Colonic mucosa (tissue), 4 donors: Measurements from ENCODE around the gene ATPAF1. TPM values are rescaled to one million over a fixed set of nuclear protein-coding genes. Genes with fewer than 3 reads are reported as not detected.
"Not testable (repeated sequence)": the region's sequence is repeated elsewhere in the genome, so short reads cannot be mapped to it uniquely, and the experiment has no call there.

Experiments used
- DNase-seq: peaks from one replicate; pipeline ENCODE4 v3.0.0-alpha.2; 2020
- H3K27ac ChIP-seq: fragments of 200-600 bp; one replicate; pipeline ENCODE4 v1.8.0; 2021
- H3K27me3 ChIP-seq: fragments of 200-600 bp; one replicate; pipeline ENCODE4 v1.8.0; 2021
- H3K36me3 ChIP-seq: fragments of 200-600 bp; one replicate; pipeline ENCODE4 v1.8.0; 2021
- H3K4me1 ChIP-seq: fragments of 200-600 bp; one replicate; pipeline ENCODE4 v1.8.0; 2021; ENCODE audit warnings: mild to moderate bottlenecking
- H3K4me3 ChIP-seq: fragments of 200-600 bp; one replicate; pipeline ENCODE4 v1.8.0; 2021
- H3K9ac ChIP-seq, 2 donors: one replicate each; pipeline ENCODE4 v1.7.0; 2013; ENCODE audit warnings: control low read depth in 2 of 2, low read depth in 2 of 2, low read length in 2 of 2
- H3K9me3 ChIP-seq: fragments of 200-600 bp; one replicate; pipeline ENCODE4 v1.8.0; 2021
- CTCF ChIP-seq: fragments of 200-600 bp; IDR thresholded peaks from one replicate; pipeline ENCODE4 v1.8.0; 2022; ENCODE audit warnings: antibody characterized with exemption, mild to moderate bottlenecking
- intact Hi-C: fragments of 100-400 bp; cut with DNase I; formaldehyde crosslinking; loops from one replicate; pipeline ENCODE4 v1.14.1; 2022
- total RNA-seq, 2 donors: library from RNA; stranded (reverse); fragmentation: NEBNext Ultra II Directional in 1 of 2; extraction: Animal tissue kit (Norgen Biotek cat#: 25700) in 1 of 2; gene quantifications; one replicate each; pipeline ENCODE4 v1.2.1, GENCODE V29; 2021
- donor health status: healthy.
- donor health status: DM: no; HTN: no; CAD: no.
- donor health status: DM: no; HTN: no; CAD: no.

The ATPAF1 gene
- total RNA-seq, 2 donors from 2014 or later, result 55.8 to 66.1 TPM

DNA sequence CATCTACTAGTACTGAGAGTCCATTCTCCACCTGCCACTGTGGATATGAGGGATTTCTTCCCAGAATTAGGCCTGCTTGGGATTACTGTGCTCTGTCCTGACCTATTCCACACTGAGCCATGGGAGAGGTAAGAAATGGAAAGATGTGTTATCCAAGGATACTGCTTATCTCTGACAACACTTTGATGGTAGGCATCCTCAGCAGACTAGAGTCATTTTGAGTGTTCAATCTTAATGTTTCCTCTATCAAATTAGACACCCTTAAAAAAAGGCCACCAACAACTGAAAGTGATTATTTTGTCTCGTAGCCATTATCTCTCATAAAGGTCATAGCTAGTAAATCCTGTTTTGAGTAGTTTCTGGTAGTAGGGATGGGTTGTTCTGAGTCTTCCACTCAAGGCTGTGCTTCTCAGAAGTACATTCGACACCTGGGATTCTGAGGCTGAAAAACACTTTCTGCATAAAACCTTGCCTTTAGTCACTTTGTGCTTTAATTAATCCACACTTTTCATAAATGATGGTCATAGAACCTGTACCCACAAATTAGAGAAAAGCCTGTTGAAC is 8.8 kb downstream of the ATPAF1 start:
- intact Hi-C loops, result no loop called here
- DNase-seq, result no peak
- Histone ChIP-seq H3K9me3 (no peaks in the 10 kb centered on the region), H3K27ac (no peak overlapping the region), H3K4me1 (peaks cover 4% of the 10 kb centered on the region), H3K27me3 (no peaks in the 10 kb centered on the region), H3K36me3 (no peaks in the 10 kb centered on the region), H3K4me3 (no peak overlapping the region), H3K9ac (no peak overlapping the region)
- TF ChIP-seq CTCF, result no peak

GRCh38 chr1:46657775-46658174 is 10.4 kb downstream of the ATPAF1 start:
- intact Hi-C loops, result no loop called here
- Histone ChIP-seq H3K9ac (no peak overlapping the region), H3K27me3 (no peaks in the 10 kb centered on the region), H3K4me1 (peaks cover 4% of the 10 kb centered on the region), H3K4me3 (no peak overlapping the region), H3K9me3 (no peaks in the 10 kb centered on the region), H3K36me3 (no peaks in the 10 kb centered on the region), H3K27ac (no peak overlapping the region)
- no peak for DNase-seq
- TF ChIP-seq CTCF, result no peak

DNA sequence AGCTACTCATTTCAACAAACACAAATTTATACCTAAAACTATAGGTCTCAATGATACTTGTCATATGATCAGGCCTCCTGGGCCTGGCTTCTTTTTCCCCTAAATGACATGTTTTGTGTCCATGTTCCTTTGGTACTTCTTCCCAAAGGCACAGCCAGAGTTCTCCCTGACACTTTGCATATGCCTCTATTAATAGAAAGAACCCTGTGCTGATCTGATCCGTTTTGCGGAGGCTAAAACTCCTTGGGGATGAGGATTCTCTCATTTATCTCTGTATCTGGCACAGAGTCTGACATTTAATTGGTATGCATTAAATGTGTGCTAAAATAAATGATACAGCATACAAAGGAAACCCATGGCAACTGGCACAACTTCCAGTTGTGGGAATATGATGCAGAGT is 11.5 kb downstream of the ATPAF1 start:
- no peak overlapping the region for H3K9ac ChIP-seq
- H3K27me3 ChIP-seq, result no peaks in the 10 kb centered on the region
- H3K36me3 ChIP-seq, result no peaks in the 10 kb centered on the region
- H3K9me3 ChIP-seq, result no peaks in the 10 kb centered on the region
- H3K27ac ChIP-seq, result no peak overlapping the region
- intact Hi-C loops, result no loop called here
- H3K4me1 ChIP-seq, result no peaks in the 10 kb centered on the region
- TF ChIP-seq CTCF, result no peak
- no peak overlapping the region for H3K4me3 ChIP-seq
- no peak for DNase-seq

- no peaks in the 10 kb centered on the region for H3K36me3 ChIP-seq
- TF ChIP-seq CTCF, result no peak
- H3K27ac ChIP-seq, result no peak overlapping the region
- intact Hi-C loops, result no loop called here
- no peak for DNase-seq
- no peak overlapping the region for H3K9ac ChIP-seq
- H3K4me3 ChIP-seq, result no peak overlapping the region
- no peaks in the 10 kb centered on the region for H3K27me3 ChIP-seq
- H3K9me3 ChIP-seq, result no peaks in the 10 kb centered on the region
- no peaks in the 10 kb centered on the region for H3K4me1 ChIP-seq
Measured at GRCh38 chr1:46655848-46656247, 12.3 kb downstream of the ATPAF1 start.

DNA sequence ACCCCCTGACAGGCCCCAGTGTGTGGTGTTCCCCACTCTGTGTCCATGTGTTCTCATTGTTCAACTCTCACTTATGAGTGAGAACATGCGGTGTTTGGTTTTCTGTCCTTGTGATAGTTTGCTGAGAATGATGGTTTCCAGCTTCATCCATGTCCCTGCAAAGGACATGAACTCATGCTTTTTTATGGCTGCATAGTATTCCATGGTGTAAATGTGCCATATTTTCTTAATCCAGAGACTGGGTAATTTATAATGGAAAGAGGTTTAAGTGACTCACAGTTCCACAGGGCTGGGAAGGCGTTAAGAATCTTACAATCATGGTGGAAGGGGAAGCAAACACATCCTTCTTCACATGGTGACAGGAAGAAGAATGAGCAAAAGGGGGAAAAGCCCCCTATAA is 13.5 kb downstream of the ATPAF1 start:
- DNase-seq, H3K36me3 ChIP-seq, H3K27ac ChIP-seq, H3K9ac ChIP-seq, H3K4me1 ChIP-seq, H3K4me3 ChIP-seq, H3K9me3 ChIP-seq, H3K27me3 ChIP-seq, intact Hi-C loops: not testable (repeated sequence)

DNA sequence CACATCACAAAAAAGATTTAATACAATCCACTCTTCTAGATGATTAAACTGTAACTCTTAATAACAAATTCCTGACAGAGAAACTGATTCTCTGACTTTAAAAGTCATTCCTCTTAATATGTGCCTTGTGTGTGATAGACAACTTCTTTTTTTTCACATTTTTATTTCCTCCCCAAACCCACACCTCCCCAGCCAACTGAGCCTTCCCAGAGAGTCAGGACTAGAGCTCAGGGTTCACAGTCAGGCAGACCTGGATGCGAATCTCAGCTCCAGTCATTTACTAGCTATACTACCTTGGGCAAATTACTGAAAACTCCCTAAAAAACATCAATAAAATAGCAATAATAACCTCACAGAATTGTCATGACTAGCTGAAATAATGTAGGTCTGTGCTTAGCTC is 14.2 kb downstream of the ATPAF1 start:
- peak; percentile 24 for DNase-seq
- H3K36me3 ChIP-seq, result no peaks in the 10 kb centered on the region
- intact Hi-C loops, result no loop called here

More for the DNA sequence above, 14.2 kb downstream of the ATPAF1 start:
- Histone ChIP-seq H3K27ac (peak overlapping the region; percentile 73), H3K4me1 (no peaks in the 10 kb centered on the region), H3K4me3 (no peak overlapping the region), H3K27me3 (no peaks in the 10 kb centered on the region), H3K9me3 (no peaks in the 10 kb centered on the region), H3K9ac (peak overlapping the region in 1 of 2 donors; percentile 48)
- no peak for TF ChIP-seq CTCF
